Mucosa of stomach (tissue), 1 donor: ENCODE results near the gene IFITM2.

Source experiments
- H3K27me3 ChIP-seq: one replicate; pipeline ENCODE4 v1.7.0; 2013; ENCODE audit warnings: mild to moderate bottlenecking, low read length; ENCODE audit not compliant: control insufficient read depth, insufficient read depth
- H3K36me3 ChIP-seq: one replicate; pipeline ENCODE4 v1.7.0; 2013; ENCODE audit warnings: low read length; ENCODE audit not compliant: control insufficient read depth, insufficient read depth
- H3K4me1 ChIP-seq: one replicate; pipeline ENCODE4 v1.7.0; 2013; ENCODE audit warnings: mild to moderate bottlenecking, low read length; ENCODE audit not compliant: control insufficient read depth, insufficient read depth
- H3K4me3 ChIP-seq: one replicate; pipeline ENCODE4 v1.7.0; 2013; ENCODE audit warnings: low read length
- H3K9ac ChIP-seq: one replicate; pipeline ENCODE4 v1.7.0; 2013; ENCODE audit warnings: mild to moderate bottlenecking, low read length, moderate library complexity
- H3K9me3 ChIP-seq: one replicate; pipeline ENCODE4 v1.7.0; 2013; ENCODE audit warnings: mild to moderate bottlenecking, low read length, moderate library complexity; ENCODE audit not compliant: control insufficient read depth
- donor health status: Pancreatic carcinoma.

IFITM2 gene

DNA sequence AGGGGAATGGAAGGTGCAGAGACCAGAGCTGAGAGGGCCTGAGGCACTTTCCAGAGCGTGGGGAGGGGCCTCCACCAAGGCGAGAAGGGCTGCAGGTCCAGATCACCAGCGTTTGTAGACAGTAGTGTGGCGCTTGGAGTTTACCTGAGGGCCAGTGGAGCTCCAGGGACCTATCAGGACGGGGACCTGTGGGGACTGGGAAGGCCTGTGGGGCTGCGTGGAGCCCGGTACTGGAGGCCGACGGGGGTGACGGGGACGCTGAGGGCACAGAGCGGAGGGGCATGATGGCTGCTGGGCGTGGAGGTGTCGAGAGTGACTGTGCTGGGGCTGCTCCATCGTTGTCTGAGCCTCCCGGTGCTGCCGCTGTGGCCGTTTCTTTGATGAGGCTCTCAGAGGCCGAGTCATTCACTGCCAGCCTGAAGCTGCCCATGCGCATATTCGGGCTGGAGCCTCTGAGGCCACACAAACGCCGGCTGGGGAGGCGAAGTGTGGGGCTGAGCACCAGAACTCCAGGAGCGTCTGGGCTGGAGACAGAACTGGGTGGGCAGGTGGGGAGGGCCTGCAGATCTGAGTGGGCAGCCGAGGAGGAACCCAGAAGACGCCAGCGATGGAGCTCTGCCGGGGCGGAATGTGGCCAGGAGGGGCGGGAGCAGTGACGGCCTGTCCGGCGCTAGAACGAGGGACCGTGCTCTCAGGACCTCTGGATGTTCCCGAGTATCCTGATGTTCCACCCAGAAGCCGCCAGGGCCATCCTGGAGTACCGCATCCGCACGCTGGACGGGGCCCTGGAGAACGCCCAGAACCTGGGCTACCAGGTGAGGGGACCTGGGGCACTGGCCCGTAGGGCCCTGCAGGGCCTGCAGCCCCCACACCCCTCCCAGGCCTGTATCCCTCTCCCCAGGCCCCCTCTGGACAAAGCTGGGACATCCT lies 16.1 kb upstream of the IFITM2 start:
- Histone ChIP-seq H3K27me3 (peaks cover 20% of the 10 kb centered on the region), H3K9me3 (no peaks in the 10 kb centered on the region), H3K9ac (no peak overlapping the region), H3K4me3 (no peak overlapping the region), H3K36me3 (no peaks in the 10 kb centered on the region), H3K4me1 (peaks cover 12% of the 10 kb centered on the region)

DNA sequence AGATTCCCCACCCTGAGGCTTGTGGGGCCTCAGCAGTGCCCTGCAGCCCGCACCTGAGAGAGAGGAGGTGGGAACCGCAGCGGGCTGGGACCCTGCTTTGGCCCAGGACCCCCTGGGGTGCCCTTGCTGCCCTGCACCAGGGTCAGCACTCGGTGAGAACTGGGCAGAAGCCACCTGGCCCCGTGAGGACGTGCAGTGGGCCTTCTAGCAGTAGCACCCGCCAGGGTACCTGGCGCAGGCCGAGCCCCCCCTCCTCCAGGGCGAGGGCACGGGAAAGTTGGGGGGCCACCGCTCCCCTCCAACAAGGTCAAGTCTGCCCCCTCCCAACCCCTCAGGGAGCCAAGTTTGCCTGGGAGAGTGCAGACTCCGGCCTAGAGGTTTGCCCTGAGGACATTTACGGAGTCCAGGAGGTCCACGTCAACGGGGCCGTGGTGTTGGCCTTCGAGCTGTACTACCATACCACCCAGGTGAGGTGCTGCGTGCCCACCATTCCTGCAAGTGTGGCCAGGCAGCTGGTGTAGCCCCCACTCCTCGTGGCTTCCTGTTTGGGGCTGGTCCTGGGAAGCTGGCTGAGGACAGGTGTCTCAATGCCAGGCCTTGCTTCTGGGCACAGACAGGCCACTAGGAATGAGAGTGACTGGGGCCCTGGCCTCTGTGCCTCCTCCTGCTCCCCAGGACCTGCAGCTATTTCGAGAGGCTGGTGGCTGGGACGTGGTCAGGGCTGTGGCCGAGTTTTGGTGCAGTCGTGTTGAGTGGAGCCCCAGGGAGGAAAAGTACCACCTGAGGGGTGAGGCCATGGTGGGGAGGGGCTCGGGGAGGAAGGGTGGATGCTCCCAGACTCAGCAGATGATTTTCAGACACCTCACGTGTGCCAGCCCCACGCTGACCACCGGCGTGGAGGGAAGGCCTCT lies 15.2 kb upstream of the IFITM2 start:
- H3K27me3 ChIP-seq: peaks cover 23% of the 10 kb centered on the region
- H3K9ac ChIP-seq: no peak overlapping the region
- no peak overlapping the region for H3K4me3 ChIP-seq
- no peaks in the 10 kb centered on the region for H3K9me3 ChIP-seq
- peaks cover 20% of the 10 kb centered on the region for H3K4me1 ChIP-seq
- H3K36me3 ChIP-seq: no peaks in the 10 kb centered on the region

DNA sequence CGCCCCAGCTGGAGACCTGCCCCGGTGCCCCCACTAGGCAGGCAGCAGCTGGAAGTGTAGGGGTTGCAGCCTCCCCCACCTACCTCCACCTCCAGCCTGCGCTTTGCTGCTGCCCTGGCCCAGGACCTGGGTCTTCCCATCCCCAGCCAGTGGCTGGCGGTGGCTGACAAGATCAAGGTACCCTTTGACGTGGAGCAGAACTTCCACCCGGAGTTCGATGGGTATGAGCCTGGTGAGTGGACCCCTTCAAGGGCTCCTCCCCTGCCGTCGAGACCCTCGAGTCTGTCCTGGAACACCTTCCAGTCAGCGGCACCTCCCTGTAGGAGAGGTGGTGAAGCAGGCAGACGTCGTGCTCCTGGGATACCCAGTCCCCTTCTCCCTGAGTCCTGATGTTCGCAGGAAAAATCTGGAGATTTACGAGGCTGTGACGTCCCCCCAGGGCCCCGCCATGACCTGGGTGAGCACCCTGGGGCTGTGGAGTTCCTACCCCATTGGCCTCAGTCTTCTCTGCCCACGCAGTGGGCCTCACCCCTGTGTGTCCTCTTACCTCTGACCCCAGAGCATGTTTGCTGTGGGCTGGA lies 14.3 kb upstream of the IFITM2 start:
- H3K36me3 ChIP-seq: no peaks in the 10 kb centered on the region

DNA sequence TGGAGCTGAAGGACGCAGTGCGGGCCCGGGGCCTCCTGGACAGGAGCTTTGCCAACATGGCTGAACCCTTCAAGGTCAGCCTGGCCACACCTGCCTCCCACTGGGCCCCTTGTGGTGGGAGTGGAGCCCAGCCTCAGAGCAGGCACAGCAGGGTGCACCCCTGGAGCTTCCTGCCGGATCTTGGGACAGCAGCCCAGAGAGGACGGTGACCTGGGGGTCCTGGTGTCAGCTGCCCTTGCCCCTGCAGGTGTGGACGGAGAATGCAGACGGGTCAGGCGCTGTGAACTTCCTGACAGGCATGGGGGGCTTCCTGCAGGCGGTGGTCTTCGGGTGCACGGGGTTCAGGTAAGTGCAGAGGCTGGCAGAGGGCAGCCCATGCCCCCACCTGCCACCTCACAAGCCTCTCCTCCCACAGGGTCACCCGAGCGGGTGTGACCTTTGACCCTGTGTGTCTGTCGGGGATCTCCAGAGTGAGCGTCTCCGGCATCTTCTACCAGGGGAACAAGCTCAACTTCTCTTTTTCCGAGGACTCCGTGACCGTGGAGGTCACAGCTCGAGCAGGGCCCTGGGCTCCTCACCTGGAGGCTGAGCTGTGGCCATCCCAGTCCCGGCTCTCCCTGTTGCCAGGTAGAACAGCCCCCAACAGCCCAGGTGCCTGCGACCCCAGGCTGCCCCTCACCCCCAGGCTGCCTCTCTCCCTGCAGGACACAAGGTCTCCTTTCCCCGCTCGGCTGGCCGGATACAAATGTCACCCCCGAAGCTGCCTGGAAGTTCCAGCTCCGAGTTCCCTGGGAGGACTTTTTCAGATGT lies 13.6 kb upstream of the IFITM2 start:
- no peak overlapping the region for H3K9ac ChIP-seq
- H3K9me3 ChIP-seq: no peaks in the 10 kb centered on the region
- peaks cover 13% of the 10 kb centered on the region for H3K4me1 ChIP-seq
- no peak overlapping the region for H3K4me3 ChIP-seq
- peaks cover 26% of the 10 kb centered on the region for H3K27me3 ChIP-seq
- no peaks in the 10 kb centered on the region for H3K36me3 ChIP-seq

More for the DNA sequence above, 14.3 kb upstream of the IFITM2 start:
- no peak overlapping the region for H3K9ac ChIP-seq
- H3K4me1 ChIP-seq: peaks cover 15% of the 10 kb centered on the region
- no peaks in the 10 kb centered on the region for H3K9me3 ChIP-seq
- H3K27me3 ChIP-seq: peaks cover 23% of the 10 kb centered on the region
- H3K4me3 ChIP-seq: no peak overlapping the region

DNA sequence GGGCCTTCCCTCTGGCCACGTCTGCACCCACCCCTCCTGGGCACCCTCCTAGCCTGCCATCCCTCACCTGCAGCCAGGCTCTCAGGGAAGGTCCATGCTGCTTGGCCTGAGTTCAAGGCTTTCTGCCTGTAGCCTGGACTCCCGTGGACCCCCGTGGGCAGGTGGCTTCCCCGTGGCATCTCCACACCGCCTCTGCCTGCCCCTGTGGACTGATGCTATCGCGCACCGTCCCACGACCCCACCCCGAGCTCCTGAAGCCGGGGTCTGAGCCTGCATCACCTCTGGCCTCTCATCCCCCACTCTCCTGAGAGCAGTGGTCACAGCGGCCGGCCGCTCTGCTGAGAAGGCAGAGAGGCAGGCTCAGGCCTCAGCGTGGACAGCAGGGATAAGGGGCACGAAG lies 12.8 kb upstream of the IFITM2 start:
- Histone ChIP-seq H3K4me3 (no peak overlapping the region), H3K4me1 (peaks cover 8% of the 10 kb centered on the region), H3K36me3 (no peaks in the 10 kb centered on the region), H3K9ac (no peak overlapping the region), H3K27me3 (peaks cover 28% of the 10 kb centered on the region), H3K9me3 (no peaks in the 10 kb centered on the region)

DNA sequence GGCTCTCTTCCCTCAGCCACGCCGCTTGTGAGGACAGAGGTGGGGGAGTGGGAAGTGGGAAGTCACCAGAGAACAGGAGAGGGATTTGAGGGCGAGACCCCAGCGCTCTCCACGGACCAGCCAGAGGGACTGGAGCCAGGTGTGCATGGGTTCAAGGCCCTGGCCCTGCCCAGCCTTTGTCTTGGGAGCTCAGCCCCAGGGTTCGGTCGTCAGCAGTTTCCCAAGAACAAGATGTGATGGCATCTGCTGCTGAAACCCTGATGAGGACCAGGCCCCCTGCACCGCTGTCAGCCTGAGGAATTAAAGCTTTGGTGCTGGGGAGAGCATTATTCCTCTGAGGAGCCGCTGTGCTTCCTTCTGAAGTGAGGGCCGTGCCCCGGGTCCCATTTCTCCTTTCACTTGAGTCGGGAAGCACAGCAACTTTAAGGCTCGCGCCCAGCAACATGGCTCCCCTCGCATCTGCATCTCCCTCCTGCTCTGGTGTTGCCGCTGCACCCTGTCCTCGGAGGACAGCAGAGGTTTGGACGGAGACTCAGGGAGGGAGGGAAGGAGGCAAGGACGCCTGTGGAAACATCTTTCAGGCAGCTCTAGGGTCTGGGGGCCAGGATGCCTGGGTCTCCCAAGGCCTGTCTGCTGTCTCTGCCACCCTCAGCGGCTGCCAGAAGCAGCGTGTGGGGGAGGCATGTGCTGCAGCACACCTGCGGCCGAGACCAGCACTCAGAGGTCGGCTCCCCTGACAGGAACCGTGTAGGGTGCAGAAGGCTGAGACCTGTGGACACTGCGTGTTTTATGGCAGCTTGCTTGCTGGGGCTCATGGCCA lies 12.1 kb upstream of the IFITM2 start:
- Histone ChIP-seq H3K4me1 (peaks cover 8% of the 10 kb centered on the region), H3K36me3 (no peaks in the 10 kb centered on the region), H3K27me3 (peaks cover 34% of the 10 kb centered on the region), H3K4me3 (no peak overlapping the region), H3K9ac (no peak overlapping the region), H3K9me3 (no peaks in the 10 kb centered on the region)

DNA sequence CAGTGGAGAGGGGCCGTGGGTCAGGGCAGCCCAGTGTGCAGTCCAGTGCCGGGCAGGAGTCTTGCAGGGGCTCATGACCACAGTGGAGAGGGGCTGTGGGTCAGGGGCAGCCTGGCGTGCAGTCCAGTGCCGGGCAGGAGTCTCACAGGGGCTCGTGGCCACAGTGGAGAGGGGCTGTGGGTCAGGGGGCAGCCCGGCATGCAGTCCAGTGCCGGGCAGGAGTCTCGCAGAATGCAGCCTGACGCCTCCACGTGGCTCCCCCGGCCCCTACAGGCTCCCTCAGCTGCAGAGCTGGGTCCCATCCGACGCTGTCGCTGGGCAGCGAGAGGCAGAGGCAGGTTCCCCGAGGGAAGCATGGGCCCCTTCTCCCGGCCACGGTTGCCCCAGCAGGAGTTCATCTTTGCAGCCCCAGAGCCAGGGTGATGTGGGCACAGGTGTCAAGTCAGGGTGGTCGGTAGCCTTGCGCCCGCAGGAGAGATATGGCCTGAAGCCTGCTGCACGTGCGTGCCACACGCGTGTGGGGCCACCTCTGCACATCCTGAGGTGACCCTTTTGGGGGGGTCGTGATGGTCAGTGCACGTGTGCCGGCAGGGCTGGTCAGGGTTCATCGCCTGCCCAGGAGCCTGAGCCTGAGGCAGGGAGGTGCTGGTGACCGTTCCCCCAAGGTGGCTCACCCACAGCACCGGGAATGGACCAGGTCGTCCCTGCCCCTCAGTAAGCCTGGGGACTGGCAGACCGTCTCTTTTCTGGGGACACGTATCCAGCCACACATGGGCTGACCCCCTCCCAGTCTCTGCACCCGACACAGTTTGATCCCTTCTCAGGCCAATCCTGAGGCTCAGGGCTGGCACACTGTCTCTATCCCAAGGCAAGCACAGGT lies 11.2 kb upstream of the IFITM2 start:
- H3K27me3 ChIP-seq: peaks cover 37% of the 10 kb centered on the region
- peaks cover 8% of the 10 kb centered on the region for H3K4me1 ChIP-seq
- no peaks in the 10 kb centered on the region for H3K36me3 ChIP-seq
- H3K9ac ChIP-seq: no peak overlapping the region
- H3K9me3 ChIP-seq: no peaks in the 10 kb centered on the region
- no peak overlapping the region for H3K4me3 ChIP-seq

DNA sequence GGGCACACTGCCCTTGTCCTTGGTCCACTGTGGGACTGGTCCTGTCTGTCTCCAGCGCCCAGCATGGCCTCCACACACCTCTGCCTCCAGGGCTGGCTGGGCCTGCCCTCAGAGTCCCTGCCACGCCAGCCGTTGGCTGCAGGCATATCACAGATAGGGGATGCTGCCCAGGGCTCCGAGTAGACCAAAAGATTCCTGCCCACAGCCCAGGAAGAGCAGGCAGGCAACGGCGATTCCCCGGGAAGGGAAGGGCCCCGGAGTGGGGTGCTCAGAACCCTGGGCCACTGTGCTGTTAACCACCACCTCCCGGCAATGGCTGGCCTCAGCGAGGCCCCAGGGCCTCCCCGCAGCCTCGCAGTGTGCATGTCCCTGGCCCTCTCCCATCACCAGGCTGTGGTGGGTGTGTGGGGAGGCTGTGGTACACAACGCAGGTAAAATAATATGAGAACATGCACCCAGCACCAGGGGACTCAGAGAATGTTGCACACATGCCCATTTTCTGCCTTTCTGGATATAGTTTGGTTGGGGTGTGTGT lies 10.5 kb upstream of the IFITM2 start:
- no peaks in the 10 kb centered on the region for H3K36me3 ChIP-seq
- peaks cover 8% of the 10 kb centered on the region for H3K4me1 ChIP-seq

DNA sequence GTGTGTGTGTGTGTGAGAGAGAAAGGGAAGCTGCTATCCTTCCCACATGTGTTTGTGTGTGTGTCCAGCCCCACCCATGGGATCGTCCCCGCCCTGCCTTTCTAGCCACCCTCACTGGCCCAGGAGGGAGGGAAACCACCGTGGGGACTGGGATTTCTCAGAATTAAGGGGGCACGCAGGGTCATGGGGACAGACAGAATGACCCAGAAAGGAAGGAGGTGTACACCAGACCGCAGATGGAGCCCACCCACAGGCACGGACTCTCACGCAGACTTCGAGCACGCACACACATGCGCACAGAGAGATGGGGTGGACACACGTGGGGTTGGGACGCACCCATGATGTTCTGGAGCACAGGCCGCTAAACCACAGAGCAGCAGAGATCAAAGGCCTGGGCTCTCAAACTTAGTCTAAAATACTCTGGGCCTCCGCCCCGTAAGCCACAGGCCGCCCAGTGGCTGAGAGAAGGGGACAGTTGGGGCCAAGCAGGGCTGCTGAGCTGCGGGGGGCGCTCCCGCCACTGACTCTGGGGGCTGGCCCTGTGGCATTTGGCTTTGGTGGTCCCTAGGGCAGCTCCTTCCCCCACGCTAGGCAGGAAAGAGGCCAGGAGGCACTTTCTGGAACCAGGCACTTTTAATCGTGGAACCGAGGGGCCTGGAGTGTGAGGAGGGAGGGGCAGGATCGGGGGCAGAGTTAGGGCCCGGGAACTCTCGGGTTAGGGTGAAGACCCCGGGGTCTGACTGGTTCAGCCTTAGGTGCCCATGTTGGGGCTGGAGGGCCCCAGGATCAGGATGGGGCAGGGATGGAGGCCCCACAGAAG lies 9.8 kb upstream of the IFITM2 start:
- no peaks in the 10 kb centered on the region for H3K9me3 ChIP-seq
- peaks cover 8% of the 10 kb centered on the region for H3K4me1 ChIP-seq
- peaks cover 37% of the 10 kb centered on the region for H3K27me3 ChIP-seq
- no peak overlapping the region for H3K9ac ChIP-seq
- no peaks in the 10 kb centered on the region for H3K36me3 ChIP-seq
- H3K4me3 ChIP-seq: no peak overlapping the region

More for the DNA sequence above, 10.5 kb upstream of the IFITM2 start:
- H3K9ac ChIP-seq: no peak overlapping the region
- no peak overlapping the region for H3K4me3 ChIP-seq
- peaks cover 37% of the 10 kb centered on the region for H3K27me3 ChIP-seq
- H3K9me3 ChIP-seq: no peaks in the 10 kb centered on the region
